Measurements from ENCODE around the gene RFX2.

DNA sequence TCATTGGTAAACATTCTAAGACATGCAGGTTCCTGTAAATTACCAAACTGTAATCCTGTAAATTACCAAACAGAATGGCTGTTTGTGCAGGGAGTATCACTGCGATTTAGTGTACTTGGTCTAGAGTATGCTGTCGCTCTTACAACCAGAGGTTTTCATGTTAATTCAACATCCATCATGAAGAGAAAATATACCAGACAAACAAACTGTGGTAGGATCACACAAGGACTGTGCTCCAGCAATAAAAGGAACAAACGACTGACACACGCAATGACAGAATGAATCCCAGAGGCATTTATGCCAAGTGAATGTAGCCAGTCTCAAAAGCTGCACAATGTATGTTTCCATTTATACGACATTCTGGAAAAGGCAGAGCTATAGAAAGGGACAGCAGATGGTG, 31.2 kb downstream of the RFX2 start:
- TF ChIP-seq POLR2A (IDR thresholded peaks at IDR 0.05), result no peak
- TF ChIP-seq, protein P1, sequence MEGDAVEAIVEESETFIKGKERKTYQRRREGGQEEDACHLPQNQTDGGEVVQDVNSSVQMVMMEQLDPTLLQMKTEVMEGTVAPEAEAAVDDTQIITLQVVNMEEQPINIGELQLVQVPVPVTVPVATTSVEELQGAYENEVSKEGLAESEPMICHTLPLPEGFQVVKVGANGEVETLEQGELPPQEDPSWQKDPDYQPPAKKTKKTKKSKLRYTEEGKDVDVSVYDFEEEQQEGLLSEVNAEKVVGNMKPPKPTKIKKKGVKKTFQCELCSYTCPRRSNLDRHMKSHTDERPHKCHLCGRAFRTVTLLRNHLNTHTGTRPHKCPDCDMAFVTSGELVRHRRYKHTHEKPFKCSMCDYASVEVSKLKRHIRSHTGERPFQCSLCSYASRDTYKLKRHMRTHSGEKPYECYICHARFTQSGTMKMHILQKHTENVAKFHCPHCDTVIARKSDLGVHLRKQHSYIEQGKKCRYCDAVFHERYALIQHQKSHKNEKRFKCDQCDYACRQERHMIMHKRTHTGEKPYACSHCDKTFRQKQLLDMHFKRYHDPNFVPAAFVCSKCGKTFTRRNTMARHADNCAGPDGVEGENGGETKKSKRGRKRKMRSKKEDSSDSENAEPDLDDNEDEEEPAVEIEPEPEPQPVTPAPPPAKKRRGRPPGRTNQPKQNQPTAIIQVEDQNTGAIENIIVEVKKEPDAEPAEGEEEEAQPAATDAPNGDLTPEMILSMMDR (IDR thresholded peaks at IDR 0.05), result no peak

Data from right lobe of liver (tissue), 4 donors.